Fibroblast of lung (primary cell): ENCODE measurements around the gene TRIM3.

Source experiments
- CTCF ChIP-seq, 2 donors: IDR thresholded peaks in 1 of 2; conservative IDR thresholded peaks in 1 of 2; 1 replicate in 1 of 2; 2 replicates in 1 of 2; pipeline ENCODE4 v1.5.1; 2011 to 2012; ENCODE audit warnings: low read length in 2 of 2, control low read depth in 1 of 2, inconsistent platforms in 1 of 2, low read depth in 1 of 2, mild to moderate bottlenecking in 1 of 2
- EZH2 ChIP-seq: IDR thresholded peaks from 2 replicates; pipeline ENCODE4 v1.5.1; 2012; ENCODE audit warnings: low read length, control low read depth, mild to moderate bottlenecking; ENCODE audit errors: missing control alignments

GRCh38 chr11:6476571-6476970, 2.8 kb upstream of the TRIM3 start:
- TF ChIP-seq CTCF (conservative IDR thresholded peaks at IDR 0.05 in 1 of 2, IDR thresholded peaks at IDR 0.05 in 1 of 2; ENCODE audit: low read depth in 1 of 2, low read length in 2 of 2) (no peak), EZH2 (no peak)
